ENCODE results near the gene PTGER3. TPM values are rescaled to one million over a fixed set of nuclear protein-coding genes. Genes with fewer than 3 reads are reported as not detected.

PTGER3 gene
- total RNA-seq: 0.20 and 0.52 TPM in 2 replicates

- no peak for DNase-seq (ENCODE audit: low read depth)
Observed at GRCh38 chr1:71047635-71048607, at the start of gene PTGER3. Gene PTGER3 (minus strand): TSS chr1:71047816. CDS start chr1:71047577, 239 bp downstream.

- no peak for DNase-seq (ENCODE audit: low read depth)
Observed at GRCh38 chr1:71094913-71095312, 47.3 kb upstream of the PTGER3 start.

DNA sequence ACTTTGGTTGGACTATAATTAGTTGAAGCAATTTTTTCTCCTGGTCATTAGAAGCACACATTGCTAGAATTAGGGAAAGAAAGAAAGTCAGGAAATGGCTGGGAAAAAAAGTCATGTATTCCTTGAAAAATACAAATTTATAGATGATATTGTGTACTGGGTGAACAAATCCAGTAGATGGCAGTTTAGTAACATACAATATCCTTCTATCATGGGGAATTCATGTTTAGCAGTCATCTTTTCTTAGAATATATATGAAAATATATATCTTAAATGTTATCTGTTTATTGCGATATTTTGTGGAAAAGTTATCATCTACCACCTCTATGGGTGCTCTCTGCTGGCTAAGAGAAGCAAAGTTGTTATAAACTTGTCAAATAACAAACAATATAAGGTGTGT is 46.3 kb upstream of the PTGER3 start:
- peak; percentile 26 for DNase-seq (ENCODE audit: low read depth)

GRCh38 chr1:71089536-71090270 is 42.1 kb upstream of the PTGER3 start:
- DNase-seq (ENCODE audit: low read depth): peak; percentile 61

DNA sequence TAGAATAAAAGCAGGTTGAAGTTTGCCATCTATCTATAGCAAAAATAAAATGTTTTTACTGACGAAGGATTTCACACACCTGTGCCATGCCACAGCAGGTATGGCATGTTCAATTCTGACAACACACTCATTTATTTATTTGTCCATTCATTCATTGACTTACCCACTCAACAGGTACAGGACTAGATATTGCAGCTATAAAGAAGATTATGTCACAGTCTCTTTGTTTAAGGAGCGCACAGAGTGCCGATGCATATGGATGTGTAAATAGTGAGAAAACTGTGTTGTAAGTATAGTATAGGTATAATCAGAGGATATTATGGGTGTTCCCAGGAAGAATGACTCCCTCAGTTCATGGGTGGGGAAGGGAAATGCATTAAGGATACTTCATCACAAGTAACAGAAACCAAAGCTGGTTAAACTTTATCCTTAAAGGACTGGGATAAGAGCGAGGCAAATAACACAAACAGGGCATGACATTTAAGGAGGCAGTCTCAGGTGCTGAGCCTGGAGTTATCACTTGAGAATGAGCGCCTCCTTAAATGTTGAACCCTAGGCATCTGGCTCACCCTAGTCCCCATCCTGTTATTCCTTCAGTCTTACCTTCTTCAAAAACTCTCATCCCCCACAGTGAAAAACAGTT is 41.1 kb upstream of the PTGER3 start:
- peak; percentile 29 for DNase-seq (ENCODE audit: low read depth)

GRCh38 chr1:71087713-71088112 is 40.1 kb upstream of the PTGER3 start:
- no peak for DNase-seq (ENCODE audit: low read depth)

DNA sequence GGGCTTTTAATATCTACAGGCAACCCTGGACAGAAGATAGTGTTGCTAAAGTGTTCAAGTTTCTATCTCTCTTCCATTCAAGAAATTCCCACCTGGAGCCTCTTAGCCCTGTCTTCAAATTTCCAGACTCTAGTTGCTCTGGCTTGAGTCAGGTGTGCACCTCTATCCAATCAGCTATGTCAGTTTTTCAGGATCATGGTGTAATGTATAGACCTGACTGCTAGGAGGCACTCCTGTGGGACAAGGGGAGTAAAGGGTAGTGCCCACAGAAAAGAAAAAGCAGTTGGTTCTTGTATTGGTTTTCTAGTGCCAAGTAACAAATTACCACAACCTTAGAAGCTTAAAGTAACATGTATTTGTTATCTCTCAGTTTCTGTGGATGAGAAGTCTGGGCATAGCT is 39.4 kb upstream of the PTGER3 start:
- no peak for DNase-seq (ENCODE audit: low read depth)

DNA sequence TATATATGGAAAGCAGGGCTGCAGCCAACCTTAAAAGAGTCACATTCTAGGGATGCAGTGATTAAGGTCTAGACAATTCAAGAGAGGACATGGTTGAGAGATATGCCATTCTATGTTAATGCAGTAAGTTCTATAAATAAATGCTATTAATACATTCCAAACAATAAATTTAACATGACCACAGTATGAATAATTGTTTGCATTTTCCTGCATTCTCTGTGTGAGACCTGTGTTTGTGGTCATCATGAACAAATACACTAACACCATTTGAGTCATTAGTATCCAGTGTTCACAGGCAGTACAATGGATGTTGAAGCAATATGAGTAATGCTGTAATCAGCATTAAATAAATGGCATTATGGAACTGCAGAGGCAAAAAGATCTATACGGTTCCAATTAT is 38.7 kb upstream of the PTGER3 start:
- DNase-seq (ENCODE audit: low read depth): peak; percentile 67

GRCh38 chr1:71083271-71083670 is 35.7 kb upstream of the PTGER3 start:
- no peak for DNase-seq (ENCODE audit: low read depth)

DNA sequence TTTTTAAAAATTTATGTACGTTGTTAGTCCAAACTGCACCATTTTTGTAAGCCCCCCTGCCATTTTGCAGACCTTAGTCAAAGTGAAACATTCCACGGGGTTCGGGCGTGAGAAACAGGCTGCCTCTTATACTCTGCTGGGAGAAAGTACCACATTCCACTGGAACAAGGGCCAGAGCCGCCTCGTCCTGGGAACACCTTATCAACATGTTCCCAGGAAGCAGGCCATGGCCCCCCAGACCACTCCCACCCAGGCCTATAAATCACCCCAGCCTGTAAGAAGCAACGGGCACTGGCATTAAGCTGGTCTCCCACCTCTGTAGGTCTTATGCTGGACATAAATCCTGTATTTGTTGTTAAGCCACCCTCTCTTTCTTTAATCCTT is 34.1 kb upstream of the PTGER3 start:
- no peak for DNase-seq (ENCODE audit: low read depth)

DNA sequence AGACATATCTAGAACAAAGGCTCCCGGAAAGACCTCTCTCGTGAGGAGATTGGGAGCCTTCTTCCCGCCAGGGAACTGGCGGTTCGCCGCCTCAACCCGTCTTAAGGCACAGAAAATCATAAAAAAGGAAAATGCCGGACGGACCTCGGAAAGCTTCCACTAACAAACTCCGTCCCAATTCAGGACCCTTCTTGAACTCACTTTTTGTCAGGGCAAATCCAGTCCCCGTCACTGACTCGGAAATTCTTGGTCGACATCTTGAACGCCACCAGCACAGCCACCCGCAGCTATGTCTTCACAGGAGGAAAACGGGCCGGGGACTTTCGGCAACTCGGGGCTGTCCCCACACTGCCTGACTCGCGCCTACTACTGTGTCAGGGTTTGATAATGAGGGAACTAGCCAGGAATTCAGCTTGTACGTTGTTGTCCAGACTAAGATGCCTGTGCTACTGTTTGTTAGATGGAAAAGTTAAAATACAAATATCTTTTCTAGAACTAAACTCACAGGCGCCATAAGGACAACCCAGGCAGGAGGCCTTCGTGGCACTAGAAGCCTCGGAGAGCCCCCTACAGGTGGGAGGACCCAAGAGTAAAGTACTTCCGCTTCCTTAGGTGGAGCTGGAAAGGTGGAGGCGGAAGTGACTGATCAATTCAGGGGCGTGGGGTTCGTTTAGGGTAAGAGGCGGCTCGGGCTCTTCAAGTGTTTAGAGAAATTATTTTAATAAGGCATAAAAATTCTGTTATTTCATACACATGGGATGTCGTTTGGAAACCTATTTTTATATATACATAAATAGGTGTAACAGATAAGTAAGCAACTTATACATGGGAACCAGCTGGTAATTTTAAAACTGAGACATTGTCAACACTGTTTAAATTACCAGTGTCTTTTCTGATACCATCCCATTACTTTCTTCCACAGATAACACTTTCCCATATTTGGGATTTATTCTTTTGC is 33.4 kb upstream of the PTGER3 start, which contains the start of gene ZRANB2:
TSS of gene ZRANB2 (minus strand) at position 297 of the 958 bp plus-strand sequence. CDS start at position 257, 40 bp downstream.
- DNase-seq (ENCODE audit: low read depth): peak; percentile 95

DNA sequence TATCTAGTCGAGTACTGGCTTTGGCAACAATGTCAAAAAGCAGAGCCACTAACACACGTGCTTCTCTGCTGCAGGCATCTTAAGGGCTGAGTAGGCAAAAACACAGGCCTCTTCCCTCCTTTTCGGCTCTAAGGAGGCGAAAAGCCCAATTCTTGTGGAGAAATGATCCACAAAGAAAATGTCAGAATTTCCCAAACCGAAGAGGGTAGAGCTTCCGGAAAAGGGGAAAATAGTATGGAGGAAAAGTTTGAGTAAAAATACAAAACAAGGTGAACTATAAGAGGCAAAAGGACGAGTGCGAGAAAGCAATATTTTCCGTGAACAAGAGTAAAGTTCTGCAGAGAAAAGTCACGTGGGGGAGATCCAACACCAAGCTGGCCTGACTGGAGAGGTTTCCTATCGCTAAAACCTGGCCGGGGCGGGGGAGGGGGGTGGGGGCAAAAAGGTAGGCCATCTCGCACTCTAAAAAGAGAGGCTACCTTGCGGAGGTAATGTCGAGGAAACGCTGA is 32.7 kb upstream of the PTGER3 start:
- DNase-seq (ENCODE audit: low read depth): no peak

DNA sequence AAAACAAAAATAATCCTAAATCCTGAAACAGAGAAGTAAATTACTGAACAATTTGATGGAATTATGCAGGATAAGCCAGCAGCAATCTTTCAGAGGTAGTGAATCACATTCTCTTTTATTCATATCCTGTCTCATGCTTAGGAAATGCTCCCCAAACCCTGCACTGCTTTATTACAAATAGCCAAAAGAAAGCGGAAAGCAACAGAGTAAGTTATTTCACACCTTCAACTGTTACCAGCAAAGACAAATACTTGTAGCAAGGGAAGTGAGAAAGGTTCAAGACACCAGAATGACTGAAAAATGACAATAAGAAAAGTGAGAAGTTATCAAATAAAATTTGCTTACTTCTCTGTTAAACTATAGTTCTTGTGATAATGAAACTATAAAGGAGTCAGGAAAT is 27.1 kb upstream of the PTGER3 start:
- DNase-seq (ENCODE audit: low read depth): no peak

GRCh38 chr1:71072273-71072672 is 24.7 kb upstream of the PTGER3 start:
- no peak for DNase-seq (ENCODE audit: low read depth)

GRCh38 chr1:71071720-71072119 is 24.1 kb upstream of the PTGER3 start:
- DNase-seq (ENCODE audit: low read depth): no peak

GRCh38 chr1:71068325-71069240 is 21.0 kb upstream of the PTGER3 start:
- DNase-seq (ENCODE audit: low read depth): no peak

DNA sequence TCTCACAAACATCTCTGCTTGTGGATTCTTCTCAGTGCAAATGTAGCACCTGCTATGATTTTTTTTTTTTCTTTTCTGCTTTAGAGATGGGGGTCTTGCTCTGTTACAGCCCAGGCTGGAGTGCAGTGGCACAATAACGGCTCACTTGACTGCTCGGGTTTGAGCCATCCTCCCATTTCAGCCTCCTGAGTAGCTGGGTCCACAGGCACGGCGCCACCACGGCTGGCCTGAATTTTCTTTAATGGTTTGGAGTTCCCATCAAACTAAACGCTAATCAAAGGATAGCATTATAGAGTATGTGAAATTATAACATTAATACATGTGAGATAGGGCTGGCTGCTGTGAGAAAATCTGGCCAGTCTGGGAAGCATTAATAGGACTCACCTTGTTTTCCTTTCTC is 7.2 kb upstream of the PTGER3 start:
- DNase-seq (ENCODE audit: low read depth): no peak

DNA sequence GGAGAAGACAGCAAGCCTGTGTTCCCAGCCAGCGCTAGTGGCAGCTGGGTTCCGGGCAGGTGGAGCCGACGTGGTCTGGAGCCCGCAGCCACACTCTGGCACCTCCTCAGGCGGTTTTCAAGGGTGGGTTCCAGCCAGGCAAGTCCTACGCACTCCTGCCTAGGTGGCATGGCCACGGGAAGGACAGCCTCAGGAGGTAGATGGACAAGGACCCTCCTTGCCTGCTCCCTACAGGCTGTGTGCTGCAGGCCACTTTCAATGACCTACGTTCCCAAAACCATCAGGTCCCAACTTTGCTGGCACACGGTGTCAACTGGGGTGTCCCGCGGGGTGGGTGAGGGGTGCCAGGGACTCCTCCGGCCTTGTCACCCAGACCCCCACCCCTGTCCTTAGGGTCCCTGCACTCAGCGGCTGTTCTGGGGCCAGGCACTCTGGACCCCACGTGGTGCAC is 6.7 kb upstream of the PTGER3 start:
- no peak for DNase-seq (ENCODE audit: low read depth)

DNA sequence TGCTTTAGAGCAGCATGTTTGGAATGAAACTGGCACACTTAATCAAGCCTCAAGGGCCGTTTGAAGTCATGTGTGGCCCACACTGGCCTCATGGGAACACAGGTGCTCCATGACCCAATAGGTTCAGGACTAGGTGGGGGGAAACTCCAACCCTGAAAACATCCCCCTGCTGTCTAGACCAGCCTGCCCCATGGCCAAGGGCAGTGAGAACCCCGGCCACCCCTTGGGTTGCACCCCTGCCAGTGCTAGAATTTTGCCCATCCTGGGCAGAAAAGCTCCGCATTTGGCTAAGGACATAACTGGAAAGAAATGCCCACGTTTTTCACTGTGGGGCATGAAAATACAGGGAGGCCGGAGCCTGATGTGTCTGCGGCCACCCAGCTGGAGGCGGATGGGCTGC is 6.1 kb upstream of the PTGER3 start:
- DNase-seq (ENCODE audit: low read depth): no peak

GRCh38 chr1:71053146-71053545 is 5.5 kb upstream of the PTGER3 start:
- DNase-seq (ENCODE audit: low read depth): peak; percentile 57

Data from renal cortical epithelial cell (primary cell).